ENCODE data around the gene MAB21L3.

DNA sequence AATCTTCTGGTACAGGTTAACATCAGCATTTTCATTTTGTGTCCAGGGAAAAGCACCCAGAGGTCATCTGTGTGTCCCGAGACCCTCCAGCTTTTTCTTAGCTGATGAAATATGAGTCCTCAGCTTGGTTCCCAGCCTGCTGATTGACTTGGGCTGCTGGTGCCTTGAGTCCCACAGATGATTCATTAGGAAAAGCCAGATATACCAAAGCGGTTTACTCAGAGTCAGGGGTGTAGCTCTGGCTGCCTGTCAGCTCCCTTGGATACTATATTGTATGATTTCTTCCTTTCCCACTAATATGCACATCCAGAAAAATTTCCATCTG lies 43.7 kb upstream of the MAB21L3 start:
- TF ChIP-seq POLR2AphosphoS5 (IDR thresholded peaks at IDR 0.05; ENCODE audit: low read depth, low read length): no peak
- TF ChIP-seq TAF1 (IDR thresholded peaks at IDR 0.05; ENCODE audit: low read depth, low read length): no peak
- TF ChIP-seq POLR2A (IDR thresholded peaks at IDR 0.05; ENCODE audit: low read depth, low read length): no peak
- TF ChIP-seq PAX5 (IDR thresholded peaks at IDR 0.05; ENCODE audit: insufficient read depth, low read length, severe bottlenecking): no peak
